Fibroblast of skin of back (primary cell): ENCODE measurements around the gene GNAT3.
A peak's percentile ranks its signal among the peaks of the same experiment; 100 is the strongest.

Experiments used
- DNase-seq: peaks from one replicate; pipeline ENCODE4 v3.0.0-alpha.2; 2013

GNAT3 gene

GRCh38 chr7:80417211-80417793, 94.6 kb downstream of the GNAT3 start:
- no peak for DNase-seq

- no peak for DNase-seq
Measured at GRCh38 chr7:80415522-80415921, 96.3 kb downstream of the GNAT3 start.

- DNase-seq, result no peak
Measured at GRCh38 chr7:80415114-80415513, 96.8 kb downstream of the GNAT3 start.

GRCh38 chr7:80414331-80414730, 97.5 kb downstream of the GNAT3 start:
- DNase-seq, result no peak

- no peak for DNase-seq
Measured at GRCh38 chr7:80413383-80413945, 98.4 kb downstream of the GNAT3 start.

GRCh38 chr7:80412842-80413241, 99.0 kb downstream of the GNAT3 start:
- peak; percentile 32 for DNase-seq

GRCh38 chr7:80411621-80412020, 100.2 kb downstream of the GNAT3 start:
- peak; percentile 35 for DNase-seq

- DNase-seq, result peak; percentile 39
Measured at GRCh38 chr7:80410081-80410480, 101.8 kb downstream of the GNAT3 start.
